HG02623 (cell line): ENCODE results near the gene LDLRAD2.
"Not testable (repeated sequence)": the region's sequence is repeated elsewhere in the genome, so short reads cannot be mapped to it uniquely, and the experiment has no call there.

Source experiments
- ATAC-seq: cut with Tn5 transposase; IDR thresholded peaks from one replicate; pipeline ENCODE4 v1.9.1; 2021; ENCODE audit warnings: moderate library complexity; ENCODE audit not compliant: unreplicated experiment

Gene LDLRAD2

GRCh38 chr1:21782868-21783678, 29.0 kb upstream of the LDLRAD2 start, which contains the start of gene USP48:
Gene USP48 (minus strand): TSS chr1:21783149. CDS start chr1:21782957, 192 bp downstream.
- ATAC-seq = peak; percentile 68

GRCh38 chr1:21783679-21784603, 28.1 kb upstream of the LDLRAD2 start:
- no peak for ATAC-seq

GRCh38 chr1:21785764-21786163, 26.3 kb upstream of the LDLRAD2 start:
- not testable (repeated sequence) for ATAC-seq

- ATAC-seq = no peak
These were observed 25.4 kb upstream of the LDLRAD2 start for GRCh38 chr1:21786640-21787039.

- ATAC-seq = no peak
These were observed 19.0 kb upstream of the LDLRAD2 start for GRCh38 chr1:21793104-21793503.

- ATAC-seq = no peak
These were observed 17.4 kb upstream of the LDLRAD2 start for GRCh38 chr1:21794656-21795055.

- no peak for ATAC-seq
These were observed 17.0 kb upstream of the LDLRAD2 start for GRCh38 chr1:21795075-21795474.

- ATAC-seq = no peak
These were observed 12.3 kb upstream of the LDLRAD2 start for GRCh38 chr1:21799730-21800129.

GRCh38 chr1:21801100-21801499, 11.0 kb upstream of the LDLRAD2 start:
- no peak for ATAC-seq

GRCh38 chr1:21804536-21804935, 7.5 kb upstream of the LDLRAD2 start:
- no peak for ATAC-seq

- ATAC-seq = no peak
These were observed 1.5 kb downstream of the LDLRAD2 start for GRCh38 chr1:21813542-21813941.

GRCh38 chr1:21814241-21814918, 2.3 kb downstream of the LDLRAD2 start:
- ATAC-seq = no peak

GRCh38 chr1:21814981-21815582, 3.0 kb downstream of the LDLRAD2 start:
- no peak for ATAC-seq

GRCh38 chr1:21815724-21816321, 3.8 kb downstream of the LDLRAD2 start:
- no peak for ATAC-seq

- no peak for ATAC-seq
These were observed 4.7 kb downstream of the LDLRAD2 start for GRCh38 chr1:21816602-21817302.

GRCh38 chr1:21818656-21819055, 6.6 kb downstream of the LDLRAD2 start:
- no peak for ATAC-seq

- ATAC-seq = no peak
These were observed 8.7 kb downstream of the LDLRAD2 start for GRCh38 chr1:21820597-21821232.

- no peak for ATAC-seq
These were observed 9.4 kb downstream of the LDLRAD2 start for GRCh38 chr1:21821385-21822019.

GRCh38 chr1:21822349-21822748, 10.3 kb downstream of the LDLRAD2 start:
- ATAC-seq = no peak
